HG03571 (cell line): ENCODE data around the gene ST3GAL3.
"Not testable (repeated sequence)": the region's sequence is repeated elsewhere in the genome, so short reads cannot be mapped to it uniquely, and the experiment has no call there.

ENCODE experiments used
- ATAC-seq: cut with Tn5 transposase; IDR thresholded peaks from one replicate; pipeline ENCODE4 v1.9.1; 2021; ENCODE audit not compliant: unreplicated experiment

The ST3GAL3 gene

DNA sequence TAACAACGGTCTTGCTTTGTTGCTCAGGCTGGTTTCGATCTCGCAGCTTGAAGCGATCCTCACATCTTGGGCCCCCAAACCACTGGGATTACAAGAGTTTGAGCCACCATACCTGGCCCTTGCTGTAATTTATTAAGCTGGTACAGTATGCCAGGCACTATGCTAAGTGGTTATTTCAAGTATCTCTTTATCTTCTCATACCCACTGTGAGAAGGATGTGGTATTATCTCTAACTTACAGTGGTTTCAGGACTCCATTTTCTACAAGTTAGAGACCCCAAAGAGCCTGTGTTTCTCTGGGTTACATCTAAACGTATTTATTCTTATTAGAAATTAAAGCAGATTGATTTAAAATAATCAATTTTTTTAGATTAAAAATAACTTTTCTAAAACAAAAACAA is 8.1 kb upstream of the ST3GAL3 start:
- ATAC-seq, result no peak

- no peak for ATAC-seq
Measured at GRCh38 chr1:43703836-43704235, 3.5 kb upstream of the ST3GAL3 start.

DNA sequence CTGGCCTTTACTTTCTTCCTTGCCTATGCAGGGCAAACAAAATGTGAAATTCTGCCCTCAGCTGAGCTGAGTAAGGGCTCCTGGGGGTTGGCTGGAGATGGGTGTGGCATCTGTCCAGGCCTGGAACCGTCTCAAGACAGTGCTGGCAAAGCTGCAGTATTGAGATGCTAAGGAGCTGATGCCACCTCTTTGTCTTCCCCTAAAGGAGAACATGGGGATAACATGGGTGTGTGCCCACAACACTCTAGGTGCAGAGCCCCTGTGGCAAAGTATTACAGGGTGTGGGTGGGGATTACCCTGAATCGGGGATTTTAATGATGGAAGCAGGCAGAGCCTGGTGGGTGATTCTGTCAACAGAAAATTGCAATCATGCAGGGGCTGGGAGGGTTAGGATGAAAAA is 2.5 kb upstream of the ST3GAL3 start:
- ATAC-seq, result no peak

- ATAC-seq, result no peak
Measured at GRCh38 chr1:43705334-43705733, 2.0 kb upstream of the ST3GAL3 start.

- no peak for ATAC-seq
Measured at GRCh38 chr1:43705982-43706597, 1.2 kb upstream of the ST3GAL3 start.

DNA sequence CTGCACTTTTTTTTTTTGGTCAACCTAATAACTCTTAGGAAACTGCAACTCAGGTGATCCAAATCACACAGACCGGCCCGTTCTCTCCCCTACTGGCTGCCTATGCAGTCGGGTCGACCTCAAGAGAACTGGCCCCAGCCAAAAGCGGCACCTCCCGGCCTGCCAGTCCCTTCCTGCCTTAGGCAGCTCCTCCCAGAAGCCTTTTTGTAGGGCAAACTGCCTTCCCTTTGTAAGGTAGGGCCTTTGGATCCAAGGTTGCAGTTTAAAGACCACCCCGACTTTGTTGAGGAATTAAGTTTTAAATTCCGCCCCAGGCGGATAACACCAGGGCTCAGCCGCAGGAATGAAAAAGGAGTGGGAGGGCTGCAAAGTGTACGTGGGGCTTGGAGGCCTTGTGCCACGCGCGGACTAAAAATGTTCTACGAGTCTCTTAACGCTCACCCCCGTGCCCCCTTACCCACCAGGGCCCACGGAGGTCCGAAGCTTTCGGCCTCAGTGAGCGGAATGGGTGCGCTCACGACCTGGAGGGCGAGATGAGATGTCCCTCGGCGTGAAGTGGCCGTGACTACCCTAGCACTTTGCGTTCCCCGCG is 642 bp upstream of the ST3GAL3 start:
- no peak for ATAC-seq

DNA sequence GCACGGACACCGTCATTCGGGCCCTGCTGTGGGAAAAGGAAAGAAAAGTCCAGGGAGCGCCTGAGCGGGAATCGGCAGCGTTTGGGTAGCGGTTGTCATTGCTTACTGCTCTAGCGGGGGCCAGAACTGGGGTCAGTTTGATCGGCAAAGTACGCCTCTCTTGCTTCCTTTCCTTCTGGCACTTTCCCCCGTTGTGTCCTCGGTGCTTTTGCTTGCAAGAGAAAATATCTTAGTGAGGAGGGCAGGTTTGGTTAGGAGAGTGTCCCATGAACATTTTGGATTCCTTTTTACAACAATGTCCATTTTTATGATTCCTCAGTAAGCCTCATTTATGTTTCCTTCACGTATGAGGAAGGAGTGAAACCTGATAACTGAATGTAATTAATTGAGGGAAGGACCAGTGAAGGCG is 670 bp downstream of the ST3GAL3 start:
- no peak for ATAC-seq

GRCh38 chr1:43711049-43711448 is 3.7 kb downstream of the ST3GAL3 start:
- ATAC-seq, result no peak

GRCh38 chr1:43711524-43712386 is 4.4 kb downstream of the ST3GAL3 start:
- no peak for ATAC-seq

- ATAC-seq, result no peak
Measured at GRCh38 chr1:43716559-43717281, 9.4 kb downstream of the ST3GAL3 start.

GRCh38 chr1:43719063-43719462 is 11.7 kb downstream of the ST3GAL3 start:
- no peak for ATAC-seq

- ATAC-seq, result not testable (repeated sequence)
Measured at GRCh38 chr1:43719670-43720419, 12.5 kb downstream of the ST3GAL3 start.

DNA sequence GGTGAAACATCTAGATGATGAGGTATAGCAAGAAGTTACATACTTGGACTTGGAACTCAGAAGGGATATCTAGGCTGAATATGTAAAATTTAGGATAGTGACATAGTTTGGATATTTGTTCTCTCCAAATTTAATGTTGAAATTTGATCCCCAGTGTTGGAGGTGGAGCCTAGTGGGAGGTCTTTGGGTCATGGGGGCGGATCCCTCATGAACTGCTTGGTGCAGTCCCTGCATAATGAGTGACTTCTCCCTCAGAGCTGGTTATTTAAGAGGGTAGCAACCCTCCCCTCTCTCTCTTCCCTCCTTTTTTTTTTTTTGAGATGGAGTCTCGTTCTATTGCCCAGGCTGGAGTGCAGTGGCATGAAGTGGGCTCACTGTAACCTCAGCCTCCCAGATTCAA is 15.5 kb downstream of the ST3GAL3 start:
- no peak for ATAC-seq

- ATAC-seq, result no peak
Measured at GRCh38 chr1:43729816-43730463, 22.6 kb downstream of the ST3GAL3 start.

DNA sequence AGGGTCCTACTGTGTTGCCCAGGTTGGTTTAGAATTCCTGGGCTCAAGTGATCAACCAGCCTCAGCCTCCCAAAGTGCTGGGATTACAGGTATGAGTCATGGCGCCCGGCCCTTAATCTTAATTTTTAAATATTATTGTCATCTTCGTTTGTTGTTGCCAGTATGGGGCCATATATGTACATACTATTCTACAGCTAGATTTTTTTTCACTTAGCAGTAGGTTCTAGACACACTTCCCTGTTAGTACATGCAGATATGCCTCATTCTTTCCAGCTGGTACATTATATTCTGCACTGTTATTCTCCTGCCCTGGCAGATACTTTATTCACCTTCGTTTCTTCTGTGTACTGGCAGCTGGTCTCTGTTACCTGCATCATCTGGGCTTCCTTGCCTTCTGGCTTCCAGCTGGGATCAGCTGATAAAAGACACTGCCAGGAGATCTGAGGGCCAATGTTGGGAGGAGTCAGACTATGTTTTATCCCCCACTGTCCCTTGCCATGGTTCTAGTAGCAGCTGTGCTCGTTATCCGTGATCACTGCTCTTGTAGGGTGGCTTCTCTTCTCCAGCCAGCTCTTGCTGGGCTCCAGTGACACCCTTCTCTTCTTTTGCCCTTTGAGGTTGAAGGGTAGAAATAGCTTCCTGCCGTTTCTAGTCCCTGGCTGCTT is 24.7 kb downstream of the ST3GAL3 start:
- ATAC-seq, result no peak

DNA sequence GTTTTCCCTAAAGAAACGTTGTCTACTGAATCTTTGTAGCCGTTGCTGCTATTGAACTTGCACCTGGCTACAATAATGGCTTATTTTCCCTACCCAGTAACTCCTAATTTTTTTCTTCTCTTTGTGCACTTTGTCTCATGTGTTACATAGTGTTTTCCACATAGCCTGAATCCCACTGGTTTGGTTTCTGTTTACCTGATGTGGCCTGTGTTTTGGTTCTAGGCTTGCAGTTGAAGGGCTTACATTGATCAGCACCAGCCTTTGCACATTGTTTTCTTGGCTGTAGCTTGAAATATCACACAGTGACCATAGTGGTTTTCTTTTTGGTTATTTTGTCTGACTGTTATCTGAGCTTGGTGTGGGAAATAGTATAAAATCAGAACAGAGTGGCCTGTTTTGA is 29.5 kb downstream of the ST3GAL3 start:
- ATAC-seq, result no peak

DNA sequence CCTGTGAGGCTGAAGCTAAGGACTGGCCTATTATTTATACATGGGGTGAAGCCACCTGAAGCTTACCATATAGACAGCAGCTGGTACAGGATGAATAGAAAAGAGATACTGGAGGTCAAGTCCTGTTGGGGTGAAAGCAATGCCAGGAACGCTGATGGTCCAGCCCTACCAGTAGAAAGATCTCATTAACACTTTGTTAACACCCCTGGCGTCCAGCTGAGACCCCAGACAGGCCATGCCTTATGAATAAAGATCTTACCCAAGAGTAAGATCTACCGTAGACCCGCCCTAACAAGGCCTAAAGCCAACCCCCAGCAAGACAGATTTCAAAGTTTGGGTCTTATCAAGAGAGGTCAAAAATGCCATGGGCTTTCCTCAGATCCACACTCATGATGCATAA is 34.7 kb downstream of the ST3GAL3 start:
- no peak for ATAC-seq

- ATAC-seq, result no peak
Measured at GRCh38 chr1:43743206-43743605, 35.9 kb downstream of the ST3GAL3 start.

DNA sequence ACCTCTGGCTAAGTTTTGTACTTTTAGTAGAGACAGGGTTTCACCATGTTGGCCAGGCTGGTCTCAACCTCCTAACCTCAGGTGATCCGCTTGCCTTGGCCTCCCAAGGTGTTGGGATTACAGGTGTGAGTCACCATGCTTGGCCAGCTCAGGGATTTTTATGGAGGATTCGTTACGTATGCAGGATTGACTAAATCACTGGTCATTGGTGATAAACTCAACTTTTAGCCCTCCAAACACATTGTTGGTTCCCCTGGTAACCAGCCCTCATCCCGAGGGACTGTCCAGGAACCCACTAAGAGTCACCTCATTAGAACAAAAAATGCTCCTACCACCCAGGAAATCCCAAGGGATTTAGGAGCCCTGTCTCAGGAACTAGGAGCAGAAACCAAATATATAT is 40.4 kb downstream of the ST3GAL3 start:
- ATAC-seq, result no peak

DNA sequence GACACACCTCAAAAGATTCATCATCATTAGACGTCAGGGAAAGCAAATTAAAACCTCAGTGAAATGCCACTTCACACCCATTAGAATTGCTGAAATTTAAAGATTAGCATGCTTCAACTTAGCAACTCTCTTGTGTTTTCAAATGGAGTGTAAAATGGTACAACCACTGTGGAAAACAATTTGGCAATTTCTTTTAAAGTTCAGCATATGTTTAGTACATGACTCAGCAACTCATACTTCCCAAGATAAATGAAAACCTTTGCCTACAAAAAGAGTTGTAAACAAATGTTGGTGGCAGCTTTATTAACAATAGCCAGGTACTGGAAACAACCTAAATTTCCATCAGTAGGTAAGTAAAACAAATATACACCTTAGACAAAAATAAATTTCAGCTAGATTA is 42.7 kb downstream of the ST3GAL3 start:
- ATAC-seq, result no peak
